ENCODE results near the gene NBEAL2. TPM values are rescaled to one million over a fixed set of nuclear protein-coding genes. Genes with fewer than 3 reads are reported as not detected.
A peak's percentile ranks its signal among the peaks of the same experiment; 100 is the strongest.

The NBEAL2 gene
- total RNA-seq, 1 donor from 2014 or later = 115 TPM

DNA sequence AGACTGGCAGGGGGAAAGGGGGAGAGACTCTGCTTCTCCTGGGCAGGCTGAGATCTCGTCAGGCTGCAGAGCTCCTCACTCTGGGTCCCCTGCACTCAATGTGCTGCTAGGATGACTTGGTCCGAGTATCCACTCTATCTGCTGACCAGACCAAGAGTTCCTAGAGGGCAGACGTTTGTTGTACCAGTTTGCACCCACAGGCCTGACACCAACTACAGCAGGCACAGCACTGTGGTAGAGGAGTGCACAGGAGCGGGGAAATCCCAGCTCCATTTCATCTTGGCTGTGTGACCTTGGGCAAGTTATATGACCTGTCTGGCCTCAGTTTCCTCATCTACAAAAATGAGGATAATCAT lies 31.9 kb upstream of the NBEAL2 start:
- Mint-ChIP-seq H3K9me3 (peaks cover 9% of the 10 kb centered on the region), H3K27me3 (no peaks in the 10 kb centered on the region), H3K4me3 (peak overlapping the region; percentile 66), H3K4me1 (ENCODE audit: unreplicated experiment) (peaks cover 69% of the 10 kb centered on the region), H3K36me3 (peaks cover 32% of the 10 kb centered on the region), H3K27ac (peak overlapping the region; percentile 97)
- TF ChIP-seq, protein P1, sequence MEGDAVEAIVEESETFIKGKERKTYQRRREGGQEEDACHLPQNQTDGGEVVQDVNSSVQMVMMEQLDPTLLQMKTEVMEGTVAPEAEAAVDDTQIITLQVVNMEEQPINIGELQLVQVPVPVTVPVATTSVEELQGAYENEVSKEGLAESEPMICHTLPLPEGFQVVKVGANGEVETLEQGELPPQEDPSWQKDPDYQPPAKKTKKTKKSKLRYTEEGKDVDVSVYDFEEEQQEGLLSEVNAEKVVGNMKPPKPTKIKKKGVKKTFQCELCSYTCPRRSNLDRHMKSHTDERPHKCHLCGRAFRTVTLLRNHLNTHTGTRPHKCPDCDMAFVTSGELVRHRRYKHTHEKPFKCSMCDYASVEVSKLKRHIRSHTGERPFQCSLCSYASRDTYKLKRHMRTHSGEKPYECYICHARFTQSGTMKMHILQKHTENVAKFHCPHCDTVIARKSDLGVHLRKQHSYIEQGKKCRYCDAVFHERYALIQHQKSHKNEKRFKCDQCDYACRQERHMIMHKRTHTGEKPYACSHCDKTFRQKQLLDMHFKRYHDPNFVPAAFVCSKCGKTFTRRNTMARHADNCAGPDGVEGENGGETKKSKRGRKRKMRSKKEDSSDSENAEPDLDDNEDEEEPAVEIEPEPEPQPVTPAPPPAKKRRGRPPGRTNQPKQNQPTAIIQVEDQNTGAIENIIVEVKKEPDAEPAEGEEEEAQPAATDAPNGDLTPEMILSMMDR (conservative IDR thresholded peaks at IDR 0.05) = no peak
- DNase-seq (ENCODE audit: extremely low spot score, unreplicated experiment) = no peak

DNA sequence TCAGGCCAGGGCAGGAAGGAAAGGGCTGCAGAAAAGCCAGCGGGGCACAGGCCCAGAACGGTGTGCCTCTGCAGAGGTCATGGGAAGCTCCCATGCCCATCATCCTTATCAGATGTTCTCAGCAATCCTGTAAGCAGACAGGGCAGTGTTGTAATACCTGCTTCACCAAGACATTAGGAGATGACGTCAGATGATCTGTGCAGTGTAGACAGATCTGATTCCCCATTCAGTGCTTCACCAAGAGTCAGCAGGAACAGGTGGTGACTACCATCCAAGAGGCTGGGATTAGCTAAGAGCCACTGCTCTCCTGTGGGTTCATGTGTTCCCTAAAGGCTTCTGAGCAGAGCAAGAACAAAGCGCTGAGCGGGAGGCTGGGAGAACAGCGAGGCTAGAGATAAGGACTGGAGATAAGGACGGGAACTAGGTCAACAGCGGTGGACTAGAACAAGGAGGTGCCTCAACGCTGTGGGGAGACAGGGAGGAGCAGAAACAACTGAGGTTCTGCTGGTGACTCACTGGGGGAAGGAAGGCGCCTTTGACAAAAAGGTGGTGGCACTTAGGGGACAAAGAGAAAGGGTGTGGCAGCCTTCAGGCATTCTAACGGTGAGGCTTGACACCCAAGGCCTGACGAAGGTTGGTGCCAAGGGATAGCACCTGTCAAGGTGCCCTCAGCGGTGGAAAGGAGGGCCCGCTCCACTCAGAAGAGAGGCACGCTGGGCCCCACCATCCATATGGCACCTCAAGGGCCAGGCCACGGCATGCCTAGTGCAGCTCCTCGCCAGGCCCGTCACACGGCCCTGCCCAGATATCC lies 31.3 kb upstream of the NBEAL2 start:
- TF ChIP-seq, protein P1 (conservative IDR thresholded peaks at IDR 0.05) = no peak
- Mint-ChIP-seq H3K9me3 (peaks cover 9% of the 10 kb centered on the region), H3K27ac (peak overlapping the region; percentile 97), H3K4me3 (peak overlapping the region; percentile 66), H3K36me3 (peaks cover 32% of the 10 kb centered on the region), H3K27me3 (no peaks in the 10 kb centered on the region), H3K4me1 (ENCODE audit: unreplicated experiment) (peaks cover 69% of the 10 kb centered on the region)
- DNase-seq (ENCODE audit: extremely low spot score, unreplicated experiment) = no peak

DNA sequence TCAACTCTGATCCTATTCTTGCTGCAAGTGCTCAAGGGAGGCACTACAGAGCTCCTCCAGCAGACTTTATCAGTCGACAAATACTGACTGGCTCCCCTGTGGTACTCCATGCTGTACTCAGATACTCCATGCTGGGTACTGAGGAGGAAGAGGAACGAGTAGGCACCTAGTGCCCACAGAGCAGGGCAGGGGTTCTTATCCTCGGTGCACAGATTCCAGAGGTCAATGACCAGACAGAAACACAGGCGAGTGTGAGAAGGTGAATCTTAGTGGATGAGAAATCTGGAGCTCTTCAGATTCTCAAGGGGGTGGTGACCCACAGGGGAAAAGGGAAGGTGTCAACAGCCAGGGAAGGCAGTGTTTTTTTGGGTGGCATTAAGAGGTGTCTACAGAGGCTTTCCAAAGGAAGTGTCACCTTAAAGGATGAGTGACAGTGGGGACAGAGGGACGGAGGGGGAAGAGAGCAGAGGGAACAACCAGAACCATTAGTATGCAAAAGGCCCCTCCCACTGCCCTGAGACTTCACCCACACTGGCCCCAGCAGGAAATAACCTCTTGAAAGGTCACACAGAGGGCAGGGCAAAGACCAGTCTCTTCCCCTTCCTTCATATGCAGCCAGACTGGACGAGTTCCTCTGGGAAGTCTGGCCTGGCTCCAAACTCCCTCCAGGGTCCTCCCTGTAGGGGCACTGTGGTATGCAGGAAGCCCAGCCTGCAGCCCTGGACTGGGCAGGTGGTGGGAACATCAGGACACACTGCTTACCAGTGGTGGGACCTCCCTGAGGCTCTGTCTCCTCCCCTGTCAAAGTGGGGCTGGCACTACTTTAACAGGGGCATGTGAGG lies 30.4 kb upstream of the NBEAL2 start:
- peaks cover 32% of the 10 kb centered on the region for H3K36me3 Mint-ChIP-seq

DNA sequence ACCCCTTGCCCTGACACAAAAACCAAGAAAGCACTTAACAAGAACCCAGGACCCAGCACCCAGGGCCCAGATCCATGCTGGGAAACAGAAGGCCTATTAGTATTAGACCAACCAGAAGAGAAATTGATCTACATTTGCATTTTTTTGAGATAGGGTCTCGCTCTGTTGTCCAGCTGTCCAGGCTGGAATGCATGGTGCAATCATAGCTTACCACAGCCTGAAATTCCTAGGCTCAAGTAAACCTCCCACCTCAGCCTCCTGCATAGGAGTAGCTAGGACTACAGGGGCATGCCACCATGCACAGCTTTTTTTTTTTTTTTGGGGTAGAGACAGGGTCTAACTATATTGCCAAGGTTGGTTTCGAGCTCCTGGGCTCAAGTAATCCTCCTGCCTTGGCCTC lies 29.3 kb upstream of the NBEAL2 start:
- Mint-ChIP-seq H3K27ac (peak overlapping the region; percentile 44), H3K4me1 (ENCODE audit: unreplicated experiment) (peaks cover 69% of the 10 kb centered on the region), H3K36me3 (peaks cover 32% of the 10 kb centered on the region), H3K9me3 (peaks cover 9% of the 10 kb centered on the region), H3K4me3 (no peak overlapping the region), H3K27me3 (no peaks in the 10 kb centered on the region)
- TF ChIP-seq, protein P1 (conservative IDR thresholded peaks at IDR 0.05) = no peak
- no peak for DNase-seq (ENCODE audit: extremely low spot score, unreplicated experiment)

More for the DNA sequence above, 30.4 kb upstream of the NBEAL2 start:
- Mint-ChIP-seq H3K4me3 (peak overlapping the region; percentile 63), H3K27me3 (no peaks in the 10 kb centered on the region), H3K27ac (peak overlapping the region; percentile 97), H3K9me3 (peaks cover 9% of the 10 kb centered on the region), H3K4me1 (ENCODE audit: unreplicated experiment) (peaks cover 70% of the 10 kb centered on the region)
- TF ChIP-seq, protein P1 (conservative IDR thresholded peaks at IDR 0.05) = no peak
- no peak for DNase-seq (ENCODE audit: extremely low spot score, unreplicated experiment)

DNA sequence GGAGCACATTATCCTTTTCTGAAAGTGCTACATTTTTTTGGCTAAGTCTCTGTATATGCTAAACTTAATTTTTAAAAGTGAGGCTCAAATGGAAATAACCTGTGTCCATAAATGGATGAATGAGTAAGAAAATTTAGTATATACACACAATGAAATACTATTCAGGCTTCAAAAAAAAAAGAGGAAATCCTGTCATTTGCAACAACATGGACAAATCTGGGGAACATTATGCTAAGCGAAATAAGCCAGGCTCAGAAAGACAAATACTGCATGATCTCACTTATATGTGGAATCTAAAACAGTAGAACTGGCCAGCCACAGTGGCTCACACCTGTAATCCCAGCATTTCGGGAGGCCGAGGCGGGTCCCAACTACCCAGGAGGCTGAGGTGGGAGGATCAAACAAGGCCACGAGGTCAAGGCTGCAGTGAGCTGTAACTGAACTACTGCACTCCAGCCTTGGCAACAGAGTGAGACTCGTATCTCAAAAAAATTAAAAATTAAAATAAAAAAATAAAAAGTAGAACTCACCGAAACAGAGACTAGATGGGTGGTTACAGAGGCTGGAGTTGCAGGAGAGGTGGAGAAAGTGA lies 28.7 kb upstream of the NBEAL2 start:
- H3K4me3 Mint-ChIP-seq = no peak overlapping the region
- no peaks in the 10 kb centered on the region for H3K27me3 Mint-ChIP-seq
- H3K9me3 Mint-ChIP-seq = peaks cover 8% of the 10 kb centered on the region
- H3K27ac Mint-ChIP-seq = no peak overlapping the region
- no peak for DNase-seq (ENCODE audit: extremely low spot score, unreplicated experiment)
- H3K36me3 Mint-ChIP-seq = peaks cover 27% of the 10 kb centered on the region
- TF ChIP-seq, protein P1 (conservative IDR thresholded peaks at IDR 0.05) = no peak
- H3K4me1 Mint-ChIP-seq (ENCODE audit: unreplicated experiment) = peaks cover 69% of the 10 kb centered on the region
